Activated T-helper 1 cell treated with anti-CD3 and anti-CD28 coated beads, Interleukin-12 subunit alpha, Interleukin-12 subunit beta, Interleukin-2, Interleukin-4 antibody, amounts not matched to agents 30 ng/mL and 10 ng/mL and 1 ng/mL, durations not matched to agents 14 hours and 24 hours and 36 hours (primary cell): Measurements from ENCODE around the gene PTPRK. TPM values are rescaled to one million over a fixed set of nuclear protein-coding genes. Genes with fewer than 3 reads are reported as not detected.

Experiments
- DNase-seq: peaks from one replicate; pipeline ENCODE4 v3.0.0; 2021; ENCODE audit warnings: low spot score
- H3K27ac Mint-ChIP-seq: one replicate; pipeline ENCODE4 v1.8.0; 2021; ENCODE audit warnings: mild to moderate bottlenecking, mixed read lengths
- H3K27me3 Mint-ChIP-seq: one replicate; pipeline ENCODE4 v1.8.0; 2022; ENCODE audit warnings: mild to moderate bottlenecking, moderate library complexity, mixed read lengths; ENCODE audit not compliant: insufficient read depth
- H3K36me3 Mint-ChIP-seq: one replicate; pipeline ENCODE4 v1.8.0; 2021; ENCODE audit warnings: low read depth, mixed read lengths
- H3K4me1 Mint-ChIP-seq: one replicate; pipeline ENCODE4 v1.8.0; 2021; ENCODE audit warnings: low read depth, mixed read lengths
- H3K4me3 Mint-ChIP-seq: one replicate; pipeline ENCODE4 v1.8.0; 2021; ENCODE audit warnings: mild to moderate bottlenecking, moderate library complexity, mixed read lengths
- H3K9me3 Mint-ChIP-seq: one replicate; pipeline ENCODE4 v1.8.0; 2021; ENCODE audit warnings: mixed read lengths
- intact Hi-C: fragments of 100-400 bp; cut with micrococcal nuclease; formaldehyde crosslinking; loops from one replicate; pipeline ENCODE4 v1.15.1; 2024
- total RNA-seq: library from RNA; stranded (reverse); gene quantifications from 2 replicates; pipeline ENCODE4 v1.2.3, GENCODE V29; 2022

Gene PTPRK
- total RNA-seq, 1 donor from 2014 or later, result 3.2 TPM

- Mint-ChIP-seq H3K9me3 (no peaks in the 10 kb centered on the region), H3K4me1 (no peaks in the 10 kb centered on the region), H3K4me3 (no peak overlapping the region), H3K36me3 (no peaks in the 10 kb centered on the region), H3K27me3 (peaks cover 33% of the 10 kb centered on the region), H3K27ac (no peak overlapping the region)
- intact Hi-C loops, result loop anchor here (10.0 kb wide), 2 partner anchors 1263 to 1497 kb away; partner anchors contain the start of gene RNF146
- DNase-seq, result no peak
These were observed 7.0 kb upstream of the PTPRK start for GRCh38 chr6:128527375-128527774.

DNA sequence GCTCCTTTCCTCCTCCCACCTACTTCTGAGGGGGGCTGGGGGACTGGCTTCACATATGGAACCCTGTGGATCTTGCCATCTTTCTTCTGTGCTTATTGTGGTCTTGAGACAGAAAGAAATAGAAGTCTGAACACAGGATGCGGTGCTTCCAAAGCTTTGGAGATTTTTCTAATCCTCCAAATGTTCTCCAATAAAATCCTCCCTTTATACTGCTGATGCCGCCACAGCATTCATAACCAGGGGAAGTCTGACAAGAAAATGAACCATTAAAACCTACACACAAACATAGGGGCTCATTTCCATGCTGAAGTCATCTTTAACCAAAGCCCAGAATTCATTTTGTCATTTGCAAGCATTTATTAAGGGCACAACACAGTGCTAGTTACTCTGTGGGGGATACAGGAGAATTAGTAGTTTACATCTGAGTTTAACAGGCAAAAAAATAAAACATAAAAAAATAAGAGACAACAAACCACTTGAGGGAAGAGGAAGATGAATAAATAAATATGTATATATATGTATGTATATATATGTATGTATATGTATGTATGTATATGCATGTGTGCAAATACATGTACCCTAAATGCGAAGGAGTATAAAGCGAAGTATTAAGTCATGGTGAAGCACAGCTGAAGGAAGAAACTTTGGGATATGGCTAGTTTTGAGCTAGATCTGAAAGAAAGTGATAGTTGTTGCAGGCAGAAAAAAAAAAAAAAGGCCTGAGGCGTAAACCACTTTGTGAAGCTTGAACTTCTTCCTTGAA, 5.9 kb upstream of the PTPRK start:
- no peak for DNase-seq
- H3K9me3 Mint-ChIP-seq, result no peaks in the 10 kb centered on the region
- peaks cover 42% of the 10 kb centered on the region for H3K27me3 Mint-ChIP-seq
- no peaks in the 10 kb centered on the region for H3K36me3 Mint-ChIP-seq
- intact Hi-C loops, result loop anchor here (10.0 kb wide), 2 partner anchors 1262 to 1498 kb away; partner anchors contain the start of gene RNF146
- no peak overlapping the region for H3K27ac Mint-ChIP-seq
- peaks cover under 1% of the 10 kb centered on the region for H3K4me1 Mint-ChIP-seq
- H3K4me3 Mint-ChIP-seq, result no peak overlapping the region

- intact Hi-C loops, result loop anchor here (10.0 kb wide), 2 partner anchors 1261 to 1499 kb away; partner anchors contain the start of gene RNF146
- DNase-seq, result no peak
- H3K4me1 Mint-ChIP-seq, result peaks cover 5% of the 10 kb centered on the region
- H3K36me3 Mint-ChIP-seq, result no peaks in the 10 kb centered on the region
- H3K4me3 Mint-ChIP-seq, result no peak overlapping the region
- H3K27me3 Mint-ChIP-seq, result peaks cover 46% of the 10 kb centered on the region
- H3K27ac Mint-ChIP-seq, result no peak overlapping the region
- no peaks in the 10 kb centered on the region for H3K9me3 Mint-ChIP-seq
These were observed 5.0 kb upstream of the PTPRK start for GRCh38 chr6:128525406-128525805.

DNA sequence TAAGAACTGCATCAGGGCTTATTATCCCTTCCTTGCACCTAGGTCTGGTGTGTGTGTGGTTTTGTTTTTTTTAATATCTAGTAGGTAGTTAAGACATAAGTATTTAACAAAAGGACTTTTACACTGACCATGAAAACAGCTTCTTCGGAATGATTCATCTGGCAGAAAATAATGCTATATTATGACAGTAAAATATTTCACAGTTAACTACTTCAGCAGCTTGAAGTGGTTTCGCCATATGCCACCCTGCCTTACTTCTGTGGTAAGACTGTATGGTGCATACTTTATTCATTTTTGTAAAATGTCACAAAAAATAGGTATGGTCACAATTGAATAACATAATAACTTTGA, 858 bp upstream of the PTPRK start:
- Mint-ChIP-seq H3K4me3 (peak overlapping the region; percentile 82), H3K36me3 (no peaks in the 10 kb centered on the region), H3K9me3 (no peaks in the 10 kb centered on the region), H3K4me1 (peaks cover 23% of the 10 kb centered on the region), H3K27me3 (peaks cover 72% of the 10 kb centered on the region), H3K27ac (peak overlapping the region; percentile 34)
- intact Hi-C loops, result loop anchor here (2.0 to 10.0 kb wide), 4 partner anchors 262 to 1504 kb away; partner anchors contain the start of gene RNF146
- DNase-seq, result no peak

DNA sequence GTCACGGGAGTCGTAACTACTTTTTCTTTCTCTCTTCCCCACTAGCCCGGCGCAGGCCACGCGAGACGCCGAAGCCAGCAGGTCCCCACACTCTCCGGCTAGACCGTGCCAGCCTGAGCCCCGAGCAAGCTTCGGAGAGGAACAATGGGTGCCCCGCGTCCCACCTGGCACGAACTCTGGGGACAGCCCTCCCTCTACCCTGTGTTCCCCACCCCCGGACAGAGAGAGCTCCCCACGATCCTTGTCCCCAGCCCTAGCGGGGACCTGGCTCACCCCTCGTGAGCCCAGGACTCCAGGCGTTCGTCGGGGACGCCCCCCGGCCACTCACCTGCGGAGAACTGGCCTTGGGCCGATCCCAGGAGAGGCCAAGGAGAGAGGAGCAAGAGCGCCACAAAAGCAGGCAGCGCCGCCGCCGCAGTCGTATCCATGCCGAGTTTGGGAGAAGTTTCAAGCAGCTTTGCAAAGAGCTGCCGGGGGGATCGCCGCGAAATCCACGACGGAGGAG, 416 bp downstream of the PTPRK start:
- Mint-ChIP-seq H3K27me3 (peaks cover 75% of the 10 kb centered on the region), H3K36me3 (no peaks in the 10 kb centered on the region), H3K4me1 (peaks cover 23% of the 10 kb centered on the region), H3K27ac (peak overlapping the region; percentile 86), H3K4me3 (peak overlapping the region; percentile 93), H3K9me3 (no peaks in the 10 kb centered on the region)
- intact Hi-C loops, result loop anchor here (1.0 to 10.0 kb wide), 9 partner anchors 136 to 1505 kb away; partner anchors contain the start of gene RNF146
- peak; percentile 22 for DNase-seq

- Mint-ChIP-seq H3K27ac (peak overlapping the region; percentile 86), H3K4me1 (peaks cover 23% of the 10 kb centered on the region), H3K9me3 (no peaks in the 10 kb centered on the region), H3K27me3 (peaks cover 74% of the 10 kb centered on the region), H3K4me3 (peak overlapping the region; percentile 93), H3K36me3 (no peaks in the 10 kb centered on the region)
- intact Hi-C loops, result loop anchor here (2.0 to 5.0 kb wide), 2 partner anchors 665 to 733 kb away; no protein-coding TSS in a partner anchor
- DNase-seq, result peak; percentile 7
These were observed 1.1 kb downstream of the PTPRK start for GRCh38 chr6:128519132-128519930.

DNA sequence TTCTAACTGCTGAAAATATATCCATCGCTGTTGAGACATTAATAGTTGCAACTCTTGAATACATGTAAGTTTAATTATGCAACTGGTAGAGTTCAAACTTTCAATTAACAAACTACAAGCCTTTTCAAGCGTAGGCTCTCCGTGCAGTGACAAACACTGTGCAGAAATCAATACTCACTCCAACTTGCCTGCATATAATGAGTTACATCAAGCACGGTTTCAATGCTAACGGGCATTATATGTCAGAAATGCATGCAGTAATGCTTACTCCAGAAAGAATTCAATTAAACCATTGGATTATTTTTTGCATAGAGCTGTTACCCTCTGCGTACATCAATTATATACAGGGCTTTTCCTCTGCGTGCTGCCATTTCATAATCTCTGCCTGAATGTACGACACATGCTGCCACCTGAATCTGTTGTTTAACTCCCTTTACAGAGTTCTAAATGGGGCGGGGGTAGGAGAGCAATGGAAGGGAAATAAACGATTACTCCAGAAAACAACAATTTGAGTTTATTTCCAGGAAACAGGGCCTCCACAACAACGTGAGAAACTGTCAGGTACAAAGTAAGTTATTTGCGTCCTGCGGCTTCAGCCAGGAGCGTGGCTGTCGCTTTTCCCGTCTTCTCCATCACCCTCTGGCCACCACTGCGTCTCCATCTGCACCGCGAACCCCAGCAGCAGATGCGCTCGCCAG, 1.8 kb downstream of the PTPRK start:
- no peaks in the 10 kb centered on the region for H3K9me3 Mint-ChIP-seq
- DNase-seq, result no peak
- H3K27me3 Mint-ChIP-seq, result peaks cover 78% of the 10 kb centered on the region
- peak overlapping the region; percentile 93 for H3K4me3 Mint-ChIP-seq
- H3K4me1 Mint-ChIP-seq, result peaks cover 23% of the 10 kb centered on the region
- H3K27ac Mint-ChIP-seq, result peak overlapping the region; percentile 58
- H3K36me3 Mint-ChIP-seq, result no peaks in the 10 kb centered on the region
- intact Hi-C loops, result loop anchor here (2.0 to 5.0 kb wide), 2 partner anchors 664 to 734 kb away; no protein-coding TSS in a partner anchor

DNA sequence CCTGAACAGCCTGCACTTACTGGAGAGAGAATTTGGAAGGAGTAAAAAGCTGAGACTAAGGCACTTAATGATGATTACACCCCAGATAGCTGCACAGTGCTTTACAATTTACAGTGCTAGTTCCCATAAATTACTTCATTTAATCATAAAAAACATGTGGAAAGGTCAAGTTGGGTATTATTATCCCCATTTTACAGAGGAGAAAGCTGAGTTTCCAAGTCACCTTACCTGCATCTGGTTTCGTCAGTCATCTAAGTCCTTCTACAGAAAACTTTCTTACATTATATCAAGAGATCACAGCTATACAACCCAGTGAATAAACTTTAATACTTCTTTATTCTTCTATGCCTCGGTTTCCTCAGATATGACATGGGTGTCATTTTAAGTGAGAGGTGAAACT, 3.3 kb downstream of the PTPRK start:
- no peak overlapping the region for H3K4me3 Mint-ChIP-seq
- DNase-seq, result no peak
- intact Hi-C loops, result loop anchor here (5.0 kb wide), 1 partner anchor 735 kb away; no protein-coding TSS in a partner anchor
- peaks cover 23% of the 10 kb centered on the region for H3K4me1 Mint-ChIP-seq
- H3K27ac Mint-ChIP-seq, result no peak overlapping the region
- H3K27me3 Mint-ChIP-seq, result peaks cover 66% of the 10 kb centered on the region
- no peaks in the 10 kb centered on the region for H3K9me3 Mint-ChIP-seq
- H3K36me3 Mint-ChIP-seq, result no peaks in the 10 kb centered on the region

DNA sequence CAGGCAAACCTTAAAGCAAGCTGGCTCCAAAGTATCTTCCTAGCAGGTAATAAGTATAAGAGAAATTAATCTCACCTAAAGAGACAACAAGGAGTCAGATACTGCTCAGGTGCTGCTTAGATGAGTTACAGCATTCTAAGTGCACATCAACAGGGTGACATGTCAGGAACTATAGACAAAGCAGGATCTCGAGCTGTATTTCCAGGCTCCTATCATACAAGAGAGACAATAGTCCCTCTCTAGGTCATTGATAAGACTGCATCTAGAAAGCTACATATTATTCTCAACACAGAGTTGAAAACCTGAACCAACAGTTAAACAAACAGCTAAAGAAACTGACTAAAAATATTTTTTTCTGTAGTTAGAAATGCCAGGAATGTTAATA, 3.9 kb downstream of the PTPRK start:
- Mint-ChIP-seq H3K4me1 (peaks cover 23% of the 10 kb centered on the region), H3K9me3 (no peaks in the 10 kb centered on the region), H3K4me3 (no peak overlapping the region), H3K27me3 (peaks cover 63% of the 10 kb centered on the region), H3K36me3 (no peaks in the 10 kb centered on the region), H3K27ac (no peak overlapping the region)
- DNase-seq, result no peak
- intact Hi-C loops, result loop anchor here (5.0 kb wide), 1 partner anchor 736 kb away; no protein-coding TSS in a partner anchor

GRCh38 chr6:128515550-128516513, 4.6 kb downstream of the PTPRK start:
- Mint-ChIP-seq H3K9me3 (no peaks in the 10 kb centered on the region), H3K4me3 (no peak overlapping the region), H3K27ac (no peak overlapping the region), H3K27me3 (peaks cover 63% of the 10 kb centered on the region), H3K36me3 (no peaks in the 10 kb centered on the region), H3K4me1 (peaks cover 18% of the 10 kb centered on the region)
- no peak for DNase-seq
- intact Hi-C loops, result loop anchor here (5.0 kb wide), 1 partner anchor 736 kb away; no protein-coding TSS in a partner anchor

- no peaks in the 10 kb centered on the region for H3K36me3 Mint-ChIP-seq
- intact Hi-C loops, result no loop called here
These were observed 6.5 kb downstream of the PTPRK start for GRCh38 chr6:128513878-128514277.

More at GRCh38 chr6:128513878-128514277, 6.5 kb downstream of the PTPRK start:
- H3K9me3 Mint-ChIP-seq, result no peaks in the 10 kb centered on the region
- peaks cover 58% of the 10 kb centered on the region for H3K27me3 Mint-ChIP-seq
- H3K27ac Mint-ChIP-seq, result no peak overlapping the region
- DNase-seq, result no peak
- no peak overlapping the region for H3K4me3 Mint-ChIP-seq
- peaks cover 5% of the 10 kb centered on the region for H3K4me1 Mint-ChIP-seq
